K562 (cell line): ENCODE measurements around the gene NCKAP1.

ENCODE experiments used
- FOXP1 ChIP-seq: sonication (generic); formaldehyde crosslinking; IDR thresholded peaks from 2 replicates; pipeline ENCODE4 v1.8.0; 2022; ENCODE audit warnings: mild to moderate bottlenecking, missing genetic modification reagents
- GATAD2B ChIP-seq: fragments of 450-650 bp; IDR thresholded peaks from 2 replicates; pipeline ENCODE4 v1.6.1; 2017; ENCODE audit warnings: mild to moderate bottlenecking, borderline replicate concordance
- PHB2 ChIP-seq: fragments of 450-650 bp; IDR thresholded peaks from 2 replicates; pipeline ENCODE4 v1.6.1; 2017; ENCODE audit warnings: low read depth
- SMAD3 ChIP-seq: fragments of 450-650 bp; formaldehyde crosslinking; conservative IDR thresholded peaks from 2 replicates; pipeline ENCODE4 v1.4.0; 2020; ENCODE audit warnings: mild to moderate bottlenecking
- SMC3 ChIP-seq: conservative IDR thresholded peaks from 2 replicates; pipeline ENCODE4 v1.6.1; 2011; ENCODE audit warnings: low read depth, low read length, improper control_type of control experiment; ENCODE audit not compliant: insufficient read depth
- ZKSCAN1 ChIP-seq: fragments of 150-350 bp; IDR thresholded peaks from 2 replicates; pipeline ENCODE4 v1.6.1; 2016; ENCODE audit warnings: low read depth, low read length
- ZNF121 ChIP-seq: sonication (generic); formaldehyde crosslinking; conservative IDR thresholded peaks from 2 replicates; pipeline ENCODE4 v1.8.0; 2022; ENCODE audit warnings: missing genetic modification reagents
- ZNF3 ChIP-seq: fragments of 250-450 bp; sonication (Bioruptor Pico); IDR thresholded peaks from 2 replicates; pipeline ENCODE4 v1.5.0; 2021; ENCODE audit warnings: mild to moderate bottlenecking, moderate library complexity
- TF ChIP-seq, protein P1 (sequence below): fragments of 250-450 bp; sonication (Bioruptor Pico); IDR thresholded peaks from 2 replicates; pipeline ENCODE4 v1.8.0; 2021; ENCODE audit warnings: mild to moderate bottlenecking, moderate library complexity
- TF ChIP-seq, protein P2 (sequence below): fragments of 250-450 bp; sonication (Bioruptor Pico); IDR thresholded peaks from 2 replicates; pipeline ENCODE4 v1.5.0; 2021

DNA sequence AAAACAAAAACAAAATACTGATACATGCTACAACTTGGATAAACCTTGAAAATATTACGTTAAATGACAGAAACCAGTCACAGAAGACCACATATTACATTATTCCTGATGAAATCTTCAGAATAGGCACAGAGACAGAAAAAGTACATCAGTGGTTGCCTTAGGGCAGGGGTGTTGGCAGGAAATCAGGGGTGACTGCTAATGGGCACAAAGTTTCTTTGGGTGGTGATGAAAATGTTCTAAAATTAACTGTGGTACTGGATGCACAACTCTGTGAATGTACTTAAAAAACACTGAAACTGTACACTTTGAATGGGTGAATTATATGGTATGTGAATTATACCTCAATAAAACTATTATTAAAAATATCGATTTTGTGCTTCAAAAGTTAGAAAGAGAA is 16.6 kb downstream of the NCKAP1 start:
- no peak for TF ChIP-seq PHB2
- TF ChIP-seq ZKSCAN1, result no peak
- TF ChIP-seq, protein P1, sequence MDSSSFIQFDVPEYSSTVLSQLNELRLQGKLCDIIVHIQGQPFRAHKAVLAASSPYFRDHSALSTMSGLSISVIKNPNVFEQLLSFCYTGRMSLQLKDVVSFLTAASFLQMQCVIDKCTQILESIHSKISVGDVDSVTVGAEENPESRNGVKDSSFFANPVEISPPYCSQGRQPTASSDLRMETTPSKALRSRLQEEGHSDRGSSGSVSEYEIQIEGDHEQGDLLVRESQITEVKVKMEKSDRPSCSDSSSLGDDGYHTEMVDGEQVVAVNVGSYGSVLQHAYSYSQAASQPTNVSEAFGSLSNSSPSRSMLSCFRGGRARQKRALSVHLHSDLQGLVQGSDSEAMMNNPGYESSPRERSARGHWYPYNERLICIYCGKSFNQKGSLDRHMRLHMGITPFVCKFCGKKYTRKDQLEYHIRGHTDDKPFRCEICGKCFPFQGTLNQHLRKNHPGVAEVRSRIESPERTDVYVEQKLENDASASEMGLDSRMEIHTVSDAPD (CRISPR knock-in tag), result no peak
- TF ChIP-seq ZNF121, result no peak
- no peak for TF ChIP-seq ZNF3
- TF ChIP-seq SMAD3 (CRISPR knock-in tag), result no peak
- TF ChIP-seq SMC3, result no peak
- TF ChIP-seq GATAD2B, result no peak
- no peak for TF ChIP-seq FOXP1
- TF ChIP-seq, protein P2, sequence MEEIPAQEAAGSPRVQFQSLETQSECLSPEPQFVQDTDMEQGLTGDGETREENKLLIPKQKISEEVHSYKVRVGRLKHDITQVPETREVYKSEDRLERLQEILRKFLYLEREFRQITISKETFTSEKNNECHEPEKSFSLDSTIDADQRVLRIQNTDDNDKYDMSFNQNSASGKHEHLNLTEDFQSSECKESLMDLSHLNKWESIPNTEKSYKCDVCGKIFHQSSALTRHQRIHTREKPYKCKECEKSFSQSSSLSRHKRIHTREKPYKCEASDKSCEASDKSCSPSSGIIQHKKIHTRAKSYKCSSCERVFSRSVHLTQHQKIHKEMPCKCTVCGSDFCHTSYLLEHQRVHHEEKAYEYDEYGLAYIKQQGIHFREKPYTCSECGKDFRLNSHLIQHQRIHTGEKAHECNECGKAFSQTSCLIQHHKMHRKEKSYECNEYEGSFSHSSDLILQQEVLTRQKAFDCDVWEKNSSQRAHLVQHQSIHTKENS (CRISPR knock-in tag), result no peak
